Astrocyte of the spinal cord (primary cell): ENCODE results near the gene MYLK.

ENCODE experiments used
- DNase-seq: peaks from one replicate; pipeline ENCODE4 v3.0.0; 2011; ENCODE audit warnings: low read depth, low spot score
- H3K4me3 ChIP-seq: 2 replicates; pipeline ENCODE4 v1.5.1; 2011; ENCODE audit warnings: low read depth, mild to moderate bottlenecking, low read length, moderate library complexity
- in situ Hi-C: cut with HindIII; loops from 2 replicates; pipeline ENCODE4 v1.10.0; 2017; ENCODE audit warnings: low sequenced_read_pairs
- TF ChIP-seq, protein P1 (sequence below): IDR thresholded peaks from 2 replicates; pipeline ENCODE4 v1.5.1; 2012; ENCODE audit warnings: low read depth, mild to moderate bottlenecking, low read length, inconsistent platforms

The MYLK gene

DNA sequence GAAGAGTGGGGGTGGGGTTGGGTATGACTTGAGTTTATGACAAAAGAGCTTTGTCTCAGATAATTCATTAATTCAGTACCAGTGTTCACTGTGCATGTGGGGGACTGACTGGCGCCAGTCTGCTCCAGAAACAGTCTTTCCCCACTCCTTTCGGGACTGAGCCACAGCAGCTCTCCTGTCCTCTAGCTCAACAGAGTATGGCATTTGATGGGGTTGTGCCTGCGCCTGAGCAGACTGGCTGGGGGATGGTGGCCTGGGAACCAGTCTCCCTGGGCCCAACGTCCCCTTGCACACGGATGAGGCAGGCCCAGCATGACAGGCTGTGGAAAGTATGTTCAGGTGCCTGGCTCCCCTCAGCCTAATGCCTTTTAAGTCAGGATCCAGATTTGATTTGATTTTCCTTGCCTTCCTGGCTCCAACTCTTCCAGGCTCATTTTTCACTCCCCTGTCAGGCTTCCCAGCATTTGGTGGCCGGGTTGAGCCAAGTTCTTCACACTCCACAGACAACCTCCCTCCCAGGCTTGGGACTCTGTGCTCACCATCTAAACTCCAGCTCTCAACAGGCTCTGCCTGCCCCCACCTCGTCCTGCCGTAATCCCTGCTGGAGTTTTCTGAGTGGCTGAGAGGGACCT is 105.0 kb downstream of the MYLK start:
- DNase-seq = no peak
- no peak overlapping the region for H3K4me3 ChIP-seq
- TF ChIP-seq, protein P1, sequence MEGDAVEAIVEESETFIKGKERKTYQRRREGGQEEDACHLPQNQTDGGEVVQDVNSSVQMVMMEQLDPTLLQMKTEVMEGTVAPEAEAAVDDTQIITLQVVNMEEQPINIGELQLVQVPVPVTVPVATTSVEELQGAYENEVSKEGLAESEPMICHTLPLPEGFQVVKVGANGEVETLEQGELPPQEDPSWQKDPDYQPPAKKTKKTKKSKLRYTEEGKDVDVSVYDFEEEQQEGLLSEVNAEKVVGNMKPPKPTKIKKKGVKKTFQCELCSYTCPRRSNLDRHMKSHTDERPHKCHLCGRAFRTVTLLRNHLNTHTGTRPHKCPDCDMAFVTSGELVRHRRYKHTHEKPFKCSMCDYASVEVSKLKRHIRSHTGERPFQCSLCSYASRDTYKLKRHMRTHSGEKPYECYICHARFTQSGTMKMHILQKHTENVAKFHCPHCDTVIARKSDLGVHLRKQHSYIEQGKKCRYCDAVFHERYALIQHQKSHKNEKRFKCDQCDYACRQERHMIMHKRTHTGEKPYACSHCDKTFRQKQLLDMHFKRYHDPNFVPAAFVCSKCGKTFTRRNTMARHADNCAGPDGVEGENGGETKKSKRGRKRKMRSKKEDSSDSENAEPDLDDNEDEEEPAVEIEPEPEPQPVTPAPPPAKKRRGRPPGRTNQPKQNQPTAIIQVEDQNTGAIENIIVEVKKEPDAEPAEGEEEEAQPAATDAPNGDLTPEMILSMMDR = no peak
- in situ Hi-C loops = no loop called here

DNA sequence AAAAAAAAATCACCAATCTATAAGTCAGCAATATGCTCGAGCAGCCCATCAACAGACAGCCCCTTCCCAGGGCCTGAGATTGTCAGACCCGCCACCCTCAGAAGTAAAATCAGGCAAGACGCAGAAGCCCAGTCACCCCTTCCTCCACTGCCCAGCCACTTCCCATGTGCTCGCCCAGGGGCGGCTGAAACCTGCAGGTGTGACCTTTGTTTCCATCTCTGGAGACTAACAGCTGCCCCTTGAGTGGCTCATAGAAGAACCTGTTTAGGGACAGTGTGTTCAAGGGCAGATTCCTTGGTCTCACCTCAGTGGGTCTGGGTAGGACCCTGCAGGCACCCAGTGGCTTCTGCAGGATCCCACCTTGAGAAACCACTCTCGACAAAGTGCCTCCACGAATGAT is 105.6 kb downstream of the MYLK start:
- TF ChIP-seq, protein P1 = no peak
- in situ Hi-C loops = no loop called here
- H3K4me3 ChIP-seq = no peak overlapping the region
- no peak for DNase-seq

DNA sequence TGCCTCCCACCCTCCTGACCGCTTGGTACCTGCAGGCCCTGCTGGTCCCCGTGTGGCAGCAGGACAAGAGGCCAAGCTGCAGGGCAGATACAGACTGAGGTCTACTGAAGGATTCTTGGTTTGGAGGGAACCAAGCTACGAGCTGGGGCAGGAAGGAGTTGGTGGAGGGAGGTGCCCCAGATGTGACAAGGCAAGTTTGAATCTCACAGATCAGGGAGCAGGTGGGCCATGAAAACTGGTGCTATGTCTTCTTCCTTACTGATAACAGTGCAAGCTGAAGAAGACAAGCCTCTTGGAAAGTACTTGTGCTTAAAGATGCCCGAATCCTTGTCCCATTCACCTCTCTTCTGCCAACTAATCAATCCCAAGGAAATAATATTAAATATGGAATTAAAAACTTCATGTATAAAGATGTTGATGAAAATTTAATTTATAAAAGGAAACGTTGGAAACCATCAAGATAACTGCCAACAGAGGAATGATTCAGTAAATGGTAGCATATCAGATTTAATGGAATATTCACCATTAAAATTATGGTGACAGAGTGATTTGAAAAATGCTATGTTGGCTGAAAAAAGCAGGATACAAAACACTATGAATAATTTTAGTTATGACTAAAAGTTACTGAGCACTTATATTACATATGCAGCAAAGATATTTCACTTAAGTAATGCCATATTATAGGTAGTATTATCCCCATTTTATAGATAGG is 107.9 kb downstream of the MYLK start:
- TF ChIP-seq, protein P1 = no peak

DNA sequence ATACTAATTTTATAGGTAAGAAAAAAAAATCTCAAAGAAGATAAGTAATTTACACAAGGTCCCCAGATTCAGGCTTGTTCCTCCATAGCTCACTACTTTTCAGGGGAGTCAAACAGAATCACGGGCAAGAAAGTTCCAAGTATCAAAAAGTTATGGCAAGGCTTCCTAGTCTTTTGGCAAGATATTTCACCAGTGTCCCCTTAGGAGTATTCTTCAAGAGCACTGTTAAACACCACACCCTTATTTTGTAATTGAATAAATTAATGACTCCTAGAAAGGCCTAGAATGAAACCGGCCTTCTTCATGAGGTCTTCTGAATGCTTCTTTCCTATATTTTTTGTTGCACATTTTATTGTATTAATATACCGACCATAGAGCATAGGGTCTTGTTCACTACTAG is 109.7 kb downstream of the MYLK start:
- TF ChIP-seq, protein P1 = no peak
- in situ Hi-C loops = no loop called here

More for the DNA sequence above, 107.9 kb downstream of the MYLK start:
- H3K4me3 ChIP-seq = no peak overlapping the region
- no peak for DNase-seq
- in situ Hi-C loops = no loop called here

DNA sequence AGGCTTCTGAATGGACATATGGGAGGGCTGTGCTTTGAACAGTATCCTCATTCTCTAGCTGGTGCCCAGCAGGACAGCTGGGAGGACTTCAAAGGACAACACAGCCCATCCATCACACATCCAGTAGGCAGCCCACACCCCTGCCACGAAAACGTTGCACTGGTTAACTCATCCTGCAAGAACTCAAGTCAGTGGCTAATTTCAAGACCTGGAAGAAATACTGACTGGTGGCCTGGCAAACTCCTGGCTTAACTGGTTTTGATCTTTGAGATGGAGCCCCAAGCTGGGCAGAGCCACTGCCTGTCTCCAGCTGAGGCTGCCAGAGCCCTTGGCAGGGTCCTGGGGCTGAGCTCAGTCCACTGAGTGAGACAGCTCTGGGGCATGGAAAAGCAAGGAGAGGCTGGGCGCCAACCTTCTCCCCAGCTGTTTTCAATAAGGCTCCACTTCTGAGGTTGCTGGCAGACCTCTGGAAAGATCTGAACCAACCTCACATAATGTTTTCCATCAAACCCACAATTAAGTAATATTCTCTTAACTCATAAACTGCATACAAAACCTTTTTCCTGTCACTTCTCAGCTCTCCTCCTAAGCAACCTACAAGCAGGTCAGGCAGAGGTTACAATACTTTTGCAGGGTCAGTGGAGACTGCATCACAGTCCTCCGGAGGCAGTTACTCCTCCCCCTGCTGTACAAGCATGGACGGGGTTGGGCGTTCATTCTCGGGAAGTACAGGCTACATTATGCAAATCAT is 110.3 kb downstream of the MYLK start:
- in situ Hi-C loops = no loop called here
- no peak overlapping the region for H3K4me3 ChIP-seq
- TF ChIP-seq, protein P1 = no peak
- peak; percentile 83 for DNase-seq

More for the DNA sequence above, 109.7 kb downstream of the MYLK start:
- no peak for DNase-seq
- H3K4me3 ChIP-seq = no peak overlapping the region

DNA sequence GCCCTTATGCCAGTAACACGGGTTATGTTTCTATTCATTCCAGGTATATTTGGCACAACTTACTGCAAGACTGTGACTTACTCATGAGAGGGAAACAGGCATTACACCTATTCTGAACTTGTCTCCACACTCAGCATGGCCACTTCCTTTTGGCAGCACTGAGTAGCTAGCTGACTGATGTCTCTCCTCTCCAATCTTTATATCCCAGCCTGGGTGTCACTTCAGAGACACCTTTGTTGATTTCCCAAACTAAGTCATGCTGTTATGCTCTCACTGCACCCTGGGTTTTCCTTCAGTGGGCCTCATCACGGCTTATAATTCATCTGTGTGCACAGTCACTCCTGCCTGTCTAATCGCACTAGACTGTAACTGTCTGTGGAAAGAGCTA is 114.8 kb downstream of the MYLK start:
- in situ Hi-C loops = no loop called here
- no peak for DNase-seq
- H3K4me3 ChIP-seq = no peak overlapping the region
- TF ChIP-seq, protein P1 = no peak
